ENCODE results near the gene TFB2M. TPM values are rescaled to one million over a fixed set of nuclear protein-coding genes. Genes with fewer than 3 reads are reported as not detected.

The TFB2M gene
- total RNA-seq, 1 experiment from 2014 or later, result 27.7 TPM

- Histone ChIP-seq H3K9ac (ENCODE audit: extremely low read depth, insufficient read length, low read length) (no peak overlapping the region), H2BK5ac (ENCODE audit: insufficient read length, low read length) (no peak overlapping the region), H3K9me3 (ENCODE audit: control insufficient read depth, low read depth, low read length) (peaks cover 8% of the 10 kb centered on the region), H2AK5ac (ENCODE audit: insufficient read length, low read length) (no peak overlapping the region), H4K91ac (ENCODE audit: insufficient read length, low read depth, low read length) (no peak overlapping the region), H4K5ac (ENCODE audit: insufficient read length, low read depth, low read length) (no peak overlapping the region), H3K23me2 (ENCODE audit: insufficient read length, low read depth, low read length, poor library complexity, severe bottlenecking) (no peaks in the 10 kb centered on the region), H2BK20ac (ENCODE audit: low read depth, low read length, poor library complexity, severe bottlenecking) (no peak overlapping the region), H4K8ac (replicated peaks; ENCODE audit: insufficient read length, low read depth, low read length) (no peak overlapping the region), H2BK120ac (ENCODE audit: low read depth, low read length, poor library complexity, severe bottlenecking) (no peak overlapping the region), H3K27ac (ENCODE audit: insufficient read length, low read depth, low read length) (no peak overlapping the region), H2BK15ac (ENCODE audit: low read depth, low read length) (no peak overlapping the region), H3K18ac (ENCODE audit: insufficient read length, low read depth, low read length) (no peak overlapping the region), H4K20me1 (ENCODE audit: control insufficient read depth, insufficient read depth, insufficient read length) (no peaks in the 10 kb centered on the region), H3K23ac (ENCODE audit: insufficient read length, low read depth, low read length) (no peak overlapping the region), H3K4me1 (ENCODE audit: insufficient read depth, low read length) (no peaks in the 10 kb centered on the region), H2AFZ (ENCODE audit: low read length) (no peak overlapping the region), H3K4me2 (ENCODE audit: insufficient read depth, insufficient read length, low read length) (no peak overlapping the region), H3K27me3 (ENCODE audit: insufficient read depth, low read length) (no peaks in the 10 kb centered on the region; the same call in 1 of the 2 replicates), H3K79me1 (ENCODE audit: insufficient read depth, low read depth, low read length, poor library complexity, severe bottlenecking) (no peaks in the 10 kb centered on the region), H3K79me2 (ENCODE audit: insufficient read depth, low read length) (no peaks in the 10 kb centered on the region), H3K4ac (ENCODE audit: low read depth, low read length) (no peak overlapping the region), H3K14ac (ENCODE audit: insufficient read depth, low read length) (no peak overlapping the region), H2BK12ac (ENCODE audit: insufficient read length, low read depth, low read length) (no peak overlapping the region), H3K56ac (ENCODE audit: insufficient read length, low read depth, low read length) (no peak overlapping the region), H3T11ph (ENCODE audit: low read length) (no peak overlapping the region)
- TF ChIP-seq CTCF (conservative IDR thresholded peaks at IDR 0.05), result no peak
- DNase-seq, result no peak
- Mint-ChIP-seq H3K4me1 (no peaks in the 10 kb centered on the region), H3K9me3 (peaks cover 21 to 30% of the 10 kb centered on the region in 2 experiments), H3K4me3 (no peak overlapping the region), H3K36me3 (ENCODE audit: insufficient read depth in 1 of 3, low read depth in 3 of 3) (peaks cover 4 to 8% (median 5%) of the 10 kb centered on the region in 3 experiments; a peak in 6 of 7 replicates), H3K27me3 (ENCODE audit: low read depth) (peaks cover 8% of the 10 kb centered on the region; the same call in 1 of the 2 replicates), H3K27ac (no peak overlapping the region)
- WGBS (ENCODE audit: extremely low coverage, insufficient read length, low lambda C conversion rate), result no CpG with 5 or more reads among the region's 2 CpGs
Measured at GRCh38 chr1:246530482-246530881, 35.6 kb downstream of the TFB2M start.

Data from H9 (cell line).